HFF-Myc (cell line): ENCODE measurements around the gene NGFR.

Experiments
- DNase-seq: peaks from one replicate; pipeline ENCODE4 v3.0.0-alpha.2; 2011; ENCODE audit warnings: low read depth; ENCODE audit errors: extremely low read depth
- H3K4me3 ChIP-seq: replicated peaks from 2 replicates; pipeline ENCODE4 v1.5.1; 2011; ENCODE audit warnings: low read depth, mild to moderate bottlenecking, control low read depth, low read length
- CTCF ChIP-seq: IDR thresholded peaks from 2 replicates; pipeline ENCODE4 v1.5.1; 2012; ENCODE audit warnings: mild to moderate bottlenecking, low read depth, low read length, control low read depth; ENCODE audit errors: missing control alignments

NGFR gene

DNA sequence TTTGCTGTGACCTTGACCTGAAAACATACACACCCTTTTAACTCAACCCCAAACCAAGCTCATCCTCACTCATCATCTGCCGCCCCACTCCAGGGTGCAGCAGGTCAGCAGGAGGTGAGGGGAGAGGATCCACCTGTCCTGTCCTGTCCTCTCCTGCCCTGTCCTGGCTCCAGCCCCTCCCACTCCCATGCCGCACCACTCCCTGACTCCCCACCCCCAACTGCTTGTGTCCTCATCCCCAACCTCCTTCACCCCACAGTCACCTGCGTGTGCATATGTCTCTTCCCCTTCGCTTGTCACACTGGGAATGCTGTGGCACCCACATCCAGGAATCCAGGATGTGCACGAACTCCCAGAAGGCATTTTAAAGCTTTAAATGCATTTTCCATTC, 15.6 kb downstream of the NGFR start:
- no peak overlapping the region for H3K4me3 ChIP-seq
- DNase-seq = no peak
- TF ChIP-seq CTCF = no peak

DNA sequence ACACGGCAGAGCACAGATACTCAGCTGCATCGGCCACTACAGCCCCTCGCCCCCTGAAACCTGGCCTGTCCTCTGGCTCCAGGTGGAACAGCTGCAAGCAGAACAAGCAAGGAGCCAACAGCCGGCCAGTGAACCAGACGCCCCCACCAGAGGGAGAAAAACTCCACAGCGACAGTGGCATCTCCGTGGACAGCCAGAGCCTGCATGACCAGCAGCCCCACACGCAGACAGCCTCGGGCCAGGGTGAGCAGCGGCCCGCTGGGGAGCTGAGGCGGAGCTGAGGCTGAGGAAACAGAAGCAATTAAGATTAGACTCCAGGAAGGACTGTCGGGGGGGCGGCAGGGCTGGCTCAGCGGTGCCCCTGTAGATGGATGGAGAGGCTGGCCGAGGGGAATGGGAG, 16.7 kb downstream of the NGFR start:
- no peak overlapping the region for H3K4me3 ChIP-seq
- DNase-seq = no peak
- TF ChIP-seq CTCF = no peak

DNA sequence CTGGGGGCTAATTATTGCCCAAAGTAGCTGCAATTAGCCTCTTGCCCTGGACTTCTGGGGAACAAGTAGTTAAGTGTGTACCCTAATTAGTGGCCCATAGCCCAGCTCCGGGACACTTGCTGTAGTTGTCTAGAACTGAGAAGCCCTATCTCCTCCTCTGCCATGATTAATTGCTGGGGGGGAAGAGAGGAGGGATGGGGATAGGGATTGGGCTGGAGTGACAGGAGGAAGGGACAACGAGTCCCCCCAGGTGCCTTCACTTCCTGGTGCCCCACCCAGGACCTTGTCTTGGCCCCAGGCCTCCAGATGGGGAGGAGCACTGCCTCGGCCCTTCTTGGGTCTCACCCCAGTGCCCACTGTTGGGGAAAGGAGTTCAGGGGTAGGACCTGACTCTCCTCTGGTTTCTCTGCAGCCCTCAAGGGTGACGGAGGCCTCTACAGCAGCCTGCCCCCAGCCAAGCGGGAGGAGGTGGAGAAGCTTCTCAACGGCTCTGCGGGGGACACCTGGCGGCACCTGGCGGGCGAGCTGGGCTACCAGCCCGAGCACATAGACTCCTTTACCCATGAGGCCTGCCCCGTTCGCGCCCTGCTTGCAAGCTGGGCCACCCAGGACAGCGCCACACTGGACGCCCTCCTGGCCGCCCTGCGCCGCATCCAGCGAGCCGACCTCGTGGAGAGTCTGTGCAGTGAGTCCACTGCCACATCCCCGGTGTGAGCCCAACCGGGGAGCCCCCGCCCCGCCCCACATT, 17.4 kb downstream of the NGFR start:
- DNase-seq = no peak
- H3K4me3 ChIP-seq = no peak overlapping the region
- no peak for TF ChIP-seq CTCF

DNA sequence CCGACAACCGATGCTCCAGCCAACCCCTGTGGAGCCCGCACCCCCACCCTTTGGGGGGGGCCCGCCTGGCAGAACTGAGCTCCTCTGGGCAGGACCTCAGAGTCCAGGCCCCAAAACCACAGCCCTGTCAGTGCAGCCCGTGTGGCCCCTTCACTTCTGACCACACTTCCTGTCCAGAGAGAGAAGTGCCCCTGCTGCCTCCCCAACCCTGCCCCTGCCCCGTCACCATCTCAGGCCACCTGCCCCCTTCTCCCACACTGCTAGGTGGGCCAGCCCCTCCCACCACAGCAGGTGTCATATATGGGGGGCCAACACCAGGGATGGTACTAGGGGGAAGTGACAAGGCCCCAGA, 17.9 kb downstream of the NGFR start:
- no peak overlapping the region for H3K4me3 ChIP-seq
- DNase-seq = no peak
- no peak for TF ChIP-seq CTCF

DNA sequence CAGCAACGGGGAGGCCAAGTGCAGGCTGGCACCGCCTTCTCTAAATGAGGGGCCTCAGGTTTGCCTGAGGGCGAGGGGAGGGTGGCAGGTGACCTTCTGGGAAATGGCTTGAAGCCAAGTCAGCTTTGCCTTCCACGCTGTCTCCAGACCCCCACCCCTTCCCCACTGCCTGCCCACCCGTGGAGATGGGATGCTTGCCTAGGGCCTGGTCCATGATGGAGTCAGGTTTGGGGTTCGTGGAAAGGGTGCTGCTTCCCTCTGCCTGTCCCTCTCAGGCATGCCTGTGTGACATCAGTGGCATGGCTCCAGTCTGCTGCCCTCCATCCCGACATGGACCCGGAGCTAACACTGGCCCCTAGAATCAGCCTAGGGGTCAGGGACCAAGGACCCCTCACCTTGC, 18.5 kb downstream of the NGFR start:
- DNase-seq = no peak
- TF ChIP-seq CTCF = no peak
- H3K4me3 ChIP-seq = no peak overlapping the region

GRCh38 chr17:49514071-49514721, 19.1 kb downstream of the NGFR start:
- no peak for DNase-seq

More at GRCh38 chr17:49514071-49514721, 19.1 kb downstream of the NGFR start:
- no peak overlapping the region for H3K4me3 ChIP-seq
- TF ChIP-seq CTCF = peak; percentile 41
